H1 (cell line): ENCODE results near the gene WRAP73. TPM values are rescaled to one million over a fixed set of nuclear protein-coding genes. Genes with fewer than 3 reads are reported as not detected.

Source experiments
- CTCF ChIA-PET: fragments of 300-600 bp; sonication (Branson Sonifier 250); formaldehyde crosslinking; loops from one replicate; lab custom pipeline; 2021; ENCODE audit not compliant: partially characterized antibody; lab: Charles Lee
- POLR2A ChIA-PET: fragments of 300-600 bp; sonication (Branson Sonifier 250); formaldehyde crosslinking; loops from one replicate; lab custom pipeline; 2021; ENCODE audit warnings: inconsistent platforms; ENCODE audit not compliant: partially characterized antibody; lab: Charles Lee
- DNase-seq, 2 experiments: peaks; one replicate each; pipeline versions ENCODE4 v3.0.0 to v3.0.0-alpha.2; 2010 to 2022; ENCODE audit warnings: low spot score in 2 of 2, low read depth in 1 of 2, mixed read lengths in 1 of 2
- FAIRE-seq: peaks from 2 replicates; lab custom pipeline; 2011; peaks lifted over from hg19 to GRCh38; lab: Jason Lieb, UNC
- H2AFZ ChIP-seq: 2 replicates; pipeline ENCODE4 v1.8.1; 2012; ENCODE audit warnings: low read length, inconsistent platforms
- H2AK5ac ChIP-seq: 2 replicates; pipeline ENCODE4 v1.6.1; 2013; ENCODE audit warnings: low read depth, low read length
- H2BK120ac ChIP-seq: replicated peaks from 2 replicates; pipeline ENCODE3; 2013; ENCODE audit warnings: low read depth, low read length, inconsistent platforms
- H2BK12ac ChIP-seq: 2 replicates; pipeline ENCODE4 v1.6.1; 2013; ENCODE audit warnings: low read depth, low read length
- H2BK15ac ChIP-seq: 2 replicates; pipeline ENCODE4 v1.6.1; 2013; ENCODE audit warnings: low read length
- H2BK20ac ChIP-seq: 2 replicates; pipeline ENCODE4 v1.6.1; 2013; ENCODE audit warnings: low read length
- H2BK5ac ChIP-seq: 2 replicates; pipeline ENCODE4 v1.6.1; 2013; ENCODE audit warnings: low read depth, low read length
- H3K14ac ChIP-seq: 2 replicates; pipeline ENCODE4 v1.6.1; 2013; ENCODE audit warnings: inconsistent platforms; ENCODE audit not compliant: insufficient read length
- H3K18ac ChIP-seq: 2 replicates; pipeline ENCODE4 v1.6.1; 2013; ENCODE audit warnings: low read length; ENCODE audit errors: extremely low read depth
- H3K23ac ChIP-seq: 2 replicates; pipeline ENCODE4 v1.6.1; 2013; ENCODE audit warnings: inconsistent platforms; ENCODE audit not compliant: insufficient read length
- H3K23me2 ChIP-seq: 2 replicates; pipeline ENCODE4 v1.6.1; 2013; ENCODE audit warnings: low read depth, low read length
- H3K27ac ChIP-seq: 2 replicates; pipeline ENCODE4 v1.6.1; 2011; ENCODE audit warnings: low read depth, low read length, inconsistent platforms
- H3K27me3 ChIP-seq, 4 experiments: replicated peaks in 1 of 4; 1 replicate in 1 of 4; 2 replicates in 3 of 4; pipeline versions ENCODE4 v1.6.1 to v1.8.1; 2011 to 2013; ENCODE audit warnings: low read length in 3 of 4, mild to moderate bottlenecking in 3 of 4, inconsistent platforms in 2 of 4, mixed read lengths in 2 of 4, moderate library complexity in 1 of 4; ENCODE audit not compliant: control insufficient read depth in 3 of 4, insufficient read depth in 3 of 4; ENCODE audit errors: extremely low read depth in 1 of 4
- H3K36me3 ChIP-seq, 4 experiments: 2 replicates each; pipeline versions ENCODE4 v1.6.1 to v1.8.1; 2011 to 2013; ENCODE audit warnings: mild to moderate bottlenecking in 4 of 4, low read length in 3 of 4, moderate library complexity in 2 of 4, control low read depth in 1 of 4, inconsistent platforms in 1 of 4; ENCODE audit not compliant: insufficient read depth in 4 of 4, control insufficient read depth in 2 of 4
- H3K4ac ChIP-seq: replicated peaks from 2 replicates; pipeline ENCODE3; 2013; ENCODE audit warnings: low read length, low read depth, mixed read lengths, inconsistent platforms; ENCODE audit not compliant: insufficient read length
- H3K4me1 ChIP-seq, 4 experiments: replicated peaks in 1 of 4; 1 replicate in 1 of 4; 2 replicates in 3 of 4; pipeline versions ENCODE4 v1.6.1 to v1.8.1; 2011 to 2013; ENCODE audit warnings: low read length in 3 of 4, inconsistent platforms in 2 of 4, mixed read lengths in 1 of 4; ENCODE audit not compliant: insufficient read depth in 4 of 4, control insufficient read depth in 3 of 4
- H3K4me2 ChIP-seq, 2 experiments: 2 replicates each; pipeline versions ENCODE4 v1.6.1 to v1.8.1; 2011 to 2013; ENCODE audit warnings: low read depth in 2 of 2, low read length in 2 of 2, control low read depth in 1 of 2, inconsistent platforms in 1 of 2, mild to moderate bottlenecking in 1 of 2; ENCODE audit not compliant: insufficient read depth in 1 of 2
- H3K4me3 ChIP-seq, 4 experiments: fragments of 200-600, 300-600 bp in 1 of 4; sonication (generic), shearing (Covaris generic), sonication (Bioruptor Twin) in 1 of 4; 2 replicates each; pipeline versions ENCODE4 v1.5.1 to v1.8.1; 2011 to 2016; ENCODE audit warnings: low read length in 4 of 4, low read depth in 3 of 4, control low read depth in 2 of 4, inconsistent platforms in 2 of 4, mild to moderate bottlenecking in 2 of 4, mixed read lengths in 1 of 4, moderate library complexity in 1 of 4; ENCODE audit not compliant: insufficient read depth in 2 of 4; ENCODE audit errors: extremely low read depth in 1 of 4
- H3K56ac ChIP-seq: replicated peaks from 2 replicates; pipeline ENCODE3; 2013; ENCODE audit warnings: low read depth, mild to moderate bottlenecking, mixed read lengths, low read length, inconsistent platforms; ENCODE audit not compliant: insufficient read length
- H3K79me1 ChIP-seq: 2 replicates; pipeline ENCODE4 v1.6.1; 2013; ENCODE audit warnings: low read depth, low read length, control low read depth
- H3K79me2 ChIP-seq, 2 experiments: 2 replicates each; pipeline versions ENCODE4 v1.6.1 to v1.8.1; 2012 to 2013; ENCODE audit warnings: low read length in 2 of 2, mild to moderate bottlenecking in 2 of 2, inconsistent platforms in 1 of 2; ENCODE audit not compliant: insufficient read depth in 2 of 2, control insufficient read depth in 1 of 2
- H3K9ac ChIP-seq, 4 experiments: replicated peaks in 1 of 4; 1 replicate in 1 of 4; 2 replicates in 3 of 4; pipeline versions ENCODE4 v1.6.1 to v1.8.1; 2011 to 2013; ENCODE audit warnings: low read depth in 3 of 4, low read length in 3 of 4, control low read depth in 2 of 4, mild to moderate bottlenecking in 2 of 4, moderate library complexity in 2 of 4, inconsistent platforms in 1 of 4; ENCODE audit errors: extremely low read depth in 1 of 4
- H3K9me3 ChIP-seq, 2 experiments: 2 replicates each; pipeline versions ENCODE4 v1.6.1 to v1.8.1; 2012 to 2013; ENCODE audit warnings: mild to moderate bottlenecking in 2 of 2, moderate library complexity in 2 of 2, control low read depth in 1 of 2, inconsistent platforms in 1 of 2, low read depth in 1 of 2, low read length in 1 of 2, mixed read lengths in 1 of 2; ENCODE audit not compliant: insufficient read depth in 2 of 2
- H4K20me1 ChIP-seq, 2 experiments: replicated peaks in 1 of 2; 2 replicates each; pipeline versions ENCODE3 to v1.8.1; 2011 to 2013; ENCODE audit warnings: inconsistent platforms in 2 of 2, low read length in 2 of 2, mild to moderate bottlenecking in 1 of 2; ENCODE audit not compliant: insufficient read depth in 2 of 2, control insufficient read depth in 1 of 2
- H4K5ac ChIP-seq: 2 replicates; pipeline ENCODE4 v1.6.1; 2013; ENCODE audit warnings: low read length, low read depth, mixed read lengths, inconsistent platforms; ENCODE audit not compliant: insufficient read length
- H4K8ac ChIP-seq: 2 replicates; pipeline ENCODE4 v1.8.0; 2013; ENCODE audit warnings: mild to moderate bottlenecking, moderate library complexity, low read length, inconsistent platforms; ENCODE audit not compliant: insufficient read depth; ENCODE audit errors: extremely low read depth
- H4K91ac ChIP-seq: replicated peaks from 2 replicates; pipeline ENCODE3; 2013; ENCODE audit warnings: low read length, mixed read lengths, inconsistent platforms; ENCODE audit not compliant: insufficient read length
- HDAC2 ChIP-seq, 2 experiments: fragments of 300-600 bp in 1 of 2; sonication (generic) in 1 of 2; IDR thresholded peaks; 2 replicates each; pipeline ENCODE4 v1.6.1; 2011 to 2012; ENCODE audit warnings: low read depth in 2 of 2, low read length in 2 of 2, mild to moderate bottlenecking in 2 of 2, moderate library complexity in 2 of 2, borderline replicate concordance in 1 of 2, inconsistent platforms in 1 of 2
- HDAC6 ChIP-seq: IDR thresholded peaks from one replicate; pipeline ENCODE4 v1.7.1; 2012; ENCODE audit warnings: low read depth, mild to moderate bottlenecking, inconsistent platforms, low read length, moderate library complexity
- POLR2AphosphoS5 ChIP-seq: IDR thresholded peaks from 2 replicates; pipeline ENCODE4 v1.6.1; 2011; ENCODE audit warnings: low read depth, low read length
- SIRT6 ChIP-seq: IDR thresholded peaks from one replicate; pipeline ENCODE4 v1.7.1; 2012; ENCODE audit warnings: low read length, inconsistent platforms
- TAF1 ChIP-seq: IDR thresholded peaks from 2 replicates; pipeline ENCODE4 v1.6.1; 2011; ENCODE audit warnings: mild to moderate bottlenecking, low read depth, low read length
- TCF12 ChIP-seq: IDR thresholded peaks from 2 replicates; pipeline ENCODE4 v1.6.1; 2011; ENCODE audit warnings: low read depth, mild to moderate bottlenecking, low read length
- WGBS, 2 experiments: shearing (Covaris generic) in 1 of 2; methylation state at CpG; one replicate each; pipeline versions ENCODE4 v1.1.6 to v1.1.7; 2013 to 2015; ENCODE audit warnings: low lambda C conversion rate in 2 of 2, mixed read lengths in 2 of 2, inconsistent platforms in 1 of 2, low coverage in 1 of 2, missing lambda C conversion rate in 1 of 2; ENCODE audit not compliant: insufficient replicate concordance in 2 of 2, insufficient coverage in 1 of 2, insufficient read length in 1 of 2; ENCODE audit errors: extremely low coverage in 1 of 2, missing lambda C conversion rate in 1 of 2; 5-methylcytosine and 5-hydroxymethylcytosine counted together
- polyA plus RNA-seq, 7 experiments: library from polyadenylated mRNA; depleted of rRNA in 3 of 7; stranded (reverse) in 5 of 7; unstranded in 2 of 7; fragments of >200 nt in 5 of 7; fragments of 200-250 nt in 2 of 7; gene quantifications; 1 replicate in 5 of 7; 2 replicates in 1 of 7; 4 replicates in 1 of 7; pipeline versions ENCODE4 v1.2.1 to v1.2.3, GENCODE V29; 2011 to 2013; ENCODE audit warnings: missing spikeins in 2 of 7, mixed read lengths in 2 of 7
- total RNA-seq: library from RNA; stranded (reverse); fragmentation: NEBNext Ultra II Directional; extraction: Animal tissue kit (Norgen Biotek cat#: 25700); gene quantifications from 2 replicates; pipeline ENCODE4 v1.2.1, GENCODE V29; 2021

The WRAP73 gene
- total and polyA plus RNA-seq, 2 of the 8 experiments (the other 6 are each of a cell fraction or from before 2014, with no cell fraction given) = 30.3 to 50.7 TPM

- Histone ChIP-seq H3K4me2 (no peak overlapping the region), H2BK12ac (no peak overlapping the region), H2BK20ac (no peak overlapping the region), H3K27ac (no peak overlapping the region), H3K79me1 (peaks cover 5% of the 10 kb centered on the region), H3K9me3 (no peaks in the 10 kb centered on the region), H3K18ac (no peak overlapping the region)
- no peak for TF ChIP-seq HDAC2 (IDR thresholded peaks at IDR 0.05; ENCODE audit: borderline replicate concordance in 1 of 2, low read depth in 2 of 2, low read length in 2 of 2)
- no peak for TF ChIP-seq SIRT6
- no peak for TF ChIP-seq TAF1
- no peak for TF ChIP-seq HDAC6
- no peak for TF ChIP-seq TCF12
- TF ChIP-seq POLR2AphosphoS5 = no peak
- TF ChIP-seq, all 59 proteins: peak for 0
- Histone ChIP-seq H4K5ac (no peak overlapping the region), H2AFZ (no peak overlapping the region), H2BK120ac (no peak overlapping the region), H3K36me3 (peaks cover 2 to 21% (median 9%) of the 10 kb centered on the region in 4 experiments; a peak in 6 of 8 replicates), H3K79me2 (no peaks in the 10 kb centered on the region), H4K20me1 (peaks cover 0 to 9% of the 10 kb centered on the region in 2 experiments), H3K4me1 (no peaks in the 10 kb centered on the region), H3K27me3 (no peaks in the 10 kb centered on the region), H3K4ac (no peak overlapping the region), H2BK5ac (no peak overlapping the region), H4K8ac (no peak overlapping the region), H3K9ac (no peak overlapping the region), H3K4me3 (no peak overlapping the region), H3K14ac (no peak overlapping the region), H4K91ac (no peak overlapping the region), H2AK5ac (no peak overlapping the region), H3K23me2 (no peaks in the 10 kb centered on the region), H3K23ac (no peak overlapping the region), H2BK15ac (no peak overlapping the region), H3K56ac (no peak overlapping the region)
- FAIRE-seq = no peak
- ChIA-PET CTCF (interaction anchor here (0.6 to 1.5 kb wide), 7 partner anchors 10 to 397 kb away, joined by 3 to 6 read pairs (median 4); partner anchors contain the start of gene WRAP73), POLR2A (no interaction called here)
- WGBS, 2 experiments = 93% methylated on average over 23 of the region's 23 CpGs; no CpG with 5 or more reads in 1 of the 2 experiments
- DNase-seq = no peak
Observed at GRCh38 chr1:3639397-3639911, 10.4 kb downstream of the WRAP73 start.
